Right lobe of liver (tissue), 4 donors: ENCODE data around the gene TBCA.

Source experiments
- CTCF ChIP-seq, 4 donors: fragments of 200-600 bp in 3 of 4; fragments of 450-650 bp in 1 of 4; IDR thresholded peaks; one replicate each; pipeline versions ENCODE4 v1.5.1 to v1.8.0; 2016 to 2022; ENCODE audit warnings: antibody characterized with exemption in 4 of 4, mild to moderate bottlenecking in 2 of 4
- POLR2A ChIP-seq: fragments of 450-650 bp; IDR thresholded peaks from one replicate; pipeline ENCODE4 v1.6.1; 2017; ENCODE audit warnings: antibody characterized with exemption, mild to moderate bottlenecking
- donor health status: DM: no; HTN: no; CAD: no.
- donor health status: DM: no; HTN: no; CAD: no.
- donor health status: DM: no; HTN: yes; CAD: no.

GRCh38 chr5:77709993-77710685, 66.0 kb downstream of the TBCA start:
- no peak for TF ChIP-seq POLR2A
- no peak for TF ChIP-seq CTCF (IDR thresholded peaks at IDR 0.05)
